Left lobe of liver (tissue), 2 donors: Measurements from ENCODE around the gene PDE9A. TPM values are rescaled to one million over a fixed set of nuclear protein-coding genes. Genes with fewer than 3 reads are reported as not detected.
A peak's percentile ranks its signal among the peaks of the same experiment; 100 is the strongest.

ENCODE experiments used
- ATAC-seq: fragments of 200-7000 bp; cut with Tn5 transposase; one replicate; pipeline ENCODE4 v1.9.1; 2020; ENCODE audit warnings: mild to moderate bottlenecking, moderate library complexity
- DNase-seq: peaks from one replicate; pipeline ENCODE4 v3.0.0-alpha.2; 2020; ENCODE audit warnings: low spot score
- total RNA-seq: library from RNA; stranded (reverse); gene quantifications from one replicate; pipeline ENCODE4 v1.2.1, GENCODE V29; 2021
- donor health status: DM: no; HTN: no; CAD: no; lungs with moderate emphysema.
- donor health status: DM: no; HTN: yes; CAD: no.

Gene PDE9A
- total RNA-seq, 1 donor from 2014 or later, result 3.9 TPM

DNA sequence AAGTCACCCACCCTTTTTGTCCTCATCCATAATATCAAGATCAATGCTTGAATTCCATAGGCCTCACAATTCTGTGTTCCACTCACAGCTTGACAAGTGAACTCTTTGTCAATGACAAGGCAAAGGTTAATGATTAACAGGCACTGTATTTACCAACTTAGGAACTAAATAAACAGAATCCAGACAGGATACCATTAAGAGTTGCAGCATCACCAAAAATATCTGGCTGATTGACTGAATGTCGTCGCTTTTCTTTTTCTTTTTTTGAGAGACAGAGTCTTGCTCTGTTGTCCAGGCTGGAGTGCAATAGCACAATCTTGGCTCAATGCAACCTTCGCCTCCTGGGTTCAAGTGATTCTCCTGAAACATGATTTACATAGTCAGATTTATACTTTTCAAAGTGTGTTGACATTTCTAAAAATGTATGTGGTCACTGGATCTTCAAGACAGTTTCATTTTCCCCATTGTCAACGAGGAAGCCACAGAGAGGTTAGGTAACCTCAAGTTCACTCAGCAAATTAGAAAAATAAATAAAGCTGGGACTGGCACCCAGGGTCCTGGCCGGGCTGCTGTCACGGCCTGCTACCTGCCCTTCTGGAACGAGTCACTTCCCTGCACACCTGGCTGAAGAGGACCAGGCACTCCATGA, 81.0 kb downstream of the PDE9A start:
- ATAC-seq (peak; percentile 56), DNase-seq (peak; percentile 51)

DNA sequence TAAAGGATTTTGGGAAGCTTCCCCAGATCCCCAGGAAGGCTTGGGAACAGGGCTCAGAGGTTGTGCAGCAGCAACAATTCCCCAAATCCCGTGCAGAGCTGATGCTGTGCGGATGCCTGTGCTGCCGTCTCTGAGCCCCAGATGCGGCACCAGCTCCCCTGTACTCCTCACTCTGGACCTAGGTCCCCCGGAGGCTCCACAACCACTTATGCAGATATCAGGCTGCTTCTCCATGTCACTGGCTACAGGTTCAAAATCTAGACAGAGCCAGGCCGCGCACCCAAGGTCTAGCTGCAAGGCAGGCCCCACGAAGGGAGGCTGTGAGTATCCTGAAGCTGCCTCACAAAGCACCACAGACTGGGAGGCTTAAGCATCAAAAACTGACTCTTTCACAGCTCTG, 81.6 kb downstream of the PDE9A start:
- ATAC-seq (no peak), DNase-seq (peak; percentile 39)

DNA sequence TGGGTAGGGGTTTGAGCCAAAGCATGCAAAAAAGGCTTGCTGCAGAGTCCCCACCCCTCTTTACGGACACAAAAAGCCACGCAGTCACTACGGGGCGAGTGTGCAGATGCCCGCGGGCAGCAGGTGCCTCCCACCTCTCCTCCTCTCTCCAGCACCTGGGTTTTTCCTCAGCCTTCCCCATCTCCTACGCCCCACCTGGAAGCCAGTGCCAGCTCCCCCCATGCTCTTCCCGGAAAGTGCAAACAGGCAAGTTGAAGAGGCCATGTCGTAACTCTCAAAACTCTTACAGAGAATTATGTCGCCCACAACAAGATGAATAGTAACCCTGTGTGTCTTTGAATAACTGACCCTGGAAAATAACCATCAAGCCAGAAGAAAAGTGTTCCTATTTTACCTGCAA, 82.5 kb downstream of the PDE9A start:
- peak; percentile 22 for DNase-seq
- ATAC-seq, result no peak

DNA sequence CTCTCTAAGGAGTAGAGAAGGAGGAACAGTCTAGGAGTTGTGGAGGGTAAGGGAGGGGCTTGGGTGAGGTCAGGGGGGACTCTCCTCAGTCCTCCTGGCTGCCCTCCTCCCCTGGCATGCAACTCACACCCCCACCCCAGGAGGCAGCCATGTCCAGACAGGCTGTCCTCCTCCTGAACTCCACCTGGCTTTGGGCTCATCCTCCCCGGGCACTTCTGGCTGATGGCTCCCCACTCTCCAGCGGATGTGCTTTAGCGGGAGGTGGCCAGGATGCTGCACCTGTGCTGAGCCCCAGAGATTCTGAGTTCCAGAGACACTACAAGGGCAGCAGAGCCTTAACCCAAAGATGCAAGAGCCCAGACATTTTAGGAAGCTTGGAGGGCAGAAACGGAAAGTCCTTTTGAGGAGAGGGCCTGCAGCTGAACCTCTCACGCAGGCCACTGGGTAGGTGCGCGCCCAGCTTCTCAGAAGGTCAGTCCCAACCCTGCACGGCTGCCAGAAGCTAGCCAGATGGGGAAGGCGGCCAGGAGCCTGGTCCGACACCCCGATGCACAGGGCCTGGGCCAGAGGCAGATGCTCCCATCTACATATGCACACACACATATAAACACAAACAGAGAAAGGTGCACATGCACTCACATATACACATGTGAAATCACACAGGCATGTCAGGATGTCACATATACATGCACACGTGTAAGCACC, 83.4 kb downstream of the PDE9A start:
- DNase-seq, result peak; percentile 44
- ATAC-seq, result no peak

DNA sequence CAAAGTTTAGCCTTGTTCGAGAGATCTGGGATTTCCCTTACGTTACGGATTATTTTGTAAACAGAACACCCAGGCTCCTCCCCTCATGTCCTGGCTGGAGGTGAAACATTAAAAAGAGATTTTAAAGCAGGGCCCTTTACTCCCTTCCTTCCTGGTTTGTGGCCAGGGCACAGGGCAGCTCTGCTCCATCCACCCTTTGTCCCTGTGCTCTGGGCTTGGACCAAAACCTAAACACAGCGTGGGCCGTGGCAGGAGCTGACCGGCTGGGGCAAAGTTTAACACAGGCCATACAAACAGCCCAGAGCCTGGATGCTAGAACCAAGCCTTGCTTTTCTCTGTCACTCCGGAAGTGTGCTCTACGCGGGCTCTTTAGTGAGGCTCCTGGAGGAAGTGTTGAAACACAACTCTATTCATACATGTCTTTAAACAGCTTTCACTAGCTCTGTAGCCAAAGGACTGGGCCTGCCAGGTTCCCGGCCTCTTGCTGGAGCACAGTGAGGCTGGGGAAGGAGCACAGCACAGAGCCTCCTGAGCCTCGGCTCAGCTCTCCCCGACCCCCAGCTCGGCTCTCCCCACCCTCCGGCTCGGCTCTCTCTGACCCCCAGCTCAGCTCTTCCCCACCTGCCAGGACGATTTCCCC, 84.7 kb downstream of the PDE9A start:
- ATAC-seq (peak; percentile 85), DNase-seq (peak; percentile 98)

DNA sequence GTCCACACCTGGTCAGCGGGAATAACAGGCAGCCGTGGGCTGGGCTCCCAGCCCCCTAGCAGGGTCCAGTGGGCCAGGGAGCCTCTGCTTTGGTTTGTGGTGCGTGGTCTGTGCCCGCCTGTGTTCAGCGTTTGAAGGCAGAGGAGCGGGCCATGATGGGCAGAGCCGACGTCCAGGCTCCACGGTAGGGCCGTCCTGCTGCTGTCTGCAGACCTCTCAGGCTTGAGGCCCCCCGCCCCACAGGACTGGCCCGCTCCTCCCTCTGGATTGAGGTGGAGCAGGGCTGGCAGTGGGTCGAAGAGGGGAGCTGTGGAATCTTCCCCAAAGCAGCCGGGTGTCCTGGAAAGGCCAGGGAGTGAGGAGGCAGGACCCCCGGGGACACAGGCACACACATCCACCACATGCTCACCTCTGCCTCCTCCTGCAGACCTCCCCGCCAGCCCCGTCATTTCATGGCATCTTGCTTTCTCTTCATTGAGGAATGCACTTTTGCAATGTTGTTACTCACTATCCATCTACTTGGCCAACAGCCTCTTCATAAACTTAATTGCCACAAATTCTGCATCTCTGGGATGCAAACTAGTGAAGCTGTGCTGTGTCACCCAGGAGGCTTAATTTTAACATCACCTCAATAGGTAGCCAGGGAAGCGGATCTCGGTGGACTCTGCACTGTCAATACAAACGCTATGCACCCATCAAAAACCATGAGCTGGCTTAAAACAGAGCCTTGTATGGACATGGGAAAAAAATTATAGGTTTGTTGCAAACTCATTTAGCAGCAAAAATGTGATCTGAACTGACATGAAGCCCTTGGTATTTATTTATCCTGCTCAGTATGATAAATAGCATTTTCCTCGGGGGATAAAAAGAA, 85.9 kb downstream of the PDE9A start:
- ATAC-seq, result no peak
- no peak for DNase-seq

DNA sequence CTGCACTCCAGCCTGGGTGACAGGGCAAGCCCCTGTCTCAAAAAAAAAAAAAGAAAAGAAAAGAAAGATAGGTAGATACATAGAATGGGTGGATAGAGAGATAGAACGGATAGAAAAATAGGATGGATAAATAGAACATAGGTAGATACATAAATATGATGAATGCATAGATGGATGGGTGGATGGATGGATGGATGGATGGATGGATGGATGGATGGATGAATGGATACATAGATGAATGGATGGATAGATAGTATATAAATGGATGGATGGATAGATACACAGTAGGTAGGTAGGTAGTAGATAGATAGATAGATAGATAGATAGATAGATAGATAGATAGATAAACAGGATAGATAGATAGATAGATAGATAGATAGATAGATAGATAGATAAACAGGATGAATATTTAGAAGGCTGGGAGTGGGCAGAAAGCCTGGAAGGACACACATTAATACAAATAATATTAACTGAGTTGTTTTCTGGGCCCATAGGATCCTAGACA, 87.0 kb downstream of the PDE9A start:
- DNase-seq (no peak), ATAC-seq (no peak)

DNA sequence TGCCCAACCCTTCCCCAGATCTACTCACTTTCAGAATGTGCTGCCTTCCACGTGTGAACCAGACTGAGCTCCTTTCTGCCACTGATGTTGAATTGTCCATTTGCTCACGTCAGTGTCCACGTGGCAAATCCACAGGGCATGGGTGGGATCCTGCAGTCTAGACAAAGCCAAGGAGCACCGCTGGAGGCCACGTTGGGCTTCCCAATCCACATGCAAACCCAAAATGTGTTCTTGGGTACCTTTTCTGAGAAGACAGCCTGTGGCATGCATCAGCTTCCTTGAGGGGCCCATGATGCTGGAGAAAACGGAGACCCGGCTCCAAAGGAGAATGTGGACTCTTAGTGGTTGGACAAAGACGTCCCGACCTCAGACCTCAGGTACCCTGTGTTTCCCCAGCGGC, 87.6 kb downstream of the PDE9A start:
- ATAC-seq (no peak), DNase-seq (no peak)

DNA sequence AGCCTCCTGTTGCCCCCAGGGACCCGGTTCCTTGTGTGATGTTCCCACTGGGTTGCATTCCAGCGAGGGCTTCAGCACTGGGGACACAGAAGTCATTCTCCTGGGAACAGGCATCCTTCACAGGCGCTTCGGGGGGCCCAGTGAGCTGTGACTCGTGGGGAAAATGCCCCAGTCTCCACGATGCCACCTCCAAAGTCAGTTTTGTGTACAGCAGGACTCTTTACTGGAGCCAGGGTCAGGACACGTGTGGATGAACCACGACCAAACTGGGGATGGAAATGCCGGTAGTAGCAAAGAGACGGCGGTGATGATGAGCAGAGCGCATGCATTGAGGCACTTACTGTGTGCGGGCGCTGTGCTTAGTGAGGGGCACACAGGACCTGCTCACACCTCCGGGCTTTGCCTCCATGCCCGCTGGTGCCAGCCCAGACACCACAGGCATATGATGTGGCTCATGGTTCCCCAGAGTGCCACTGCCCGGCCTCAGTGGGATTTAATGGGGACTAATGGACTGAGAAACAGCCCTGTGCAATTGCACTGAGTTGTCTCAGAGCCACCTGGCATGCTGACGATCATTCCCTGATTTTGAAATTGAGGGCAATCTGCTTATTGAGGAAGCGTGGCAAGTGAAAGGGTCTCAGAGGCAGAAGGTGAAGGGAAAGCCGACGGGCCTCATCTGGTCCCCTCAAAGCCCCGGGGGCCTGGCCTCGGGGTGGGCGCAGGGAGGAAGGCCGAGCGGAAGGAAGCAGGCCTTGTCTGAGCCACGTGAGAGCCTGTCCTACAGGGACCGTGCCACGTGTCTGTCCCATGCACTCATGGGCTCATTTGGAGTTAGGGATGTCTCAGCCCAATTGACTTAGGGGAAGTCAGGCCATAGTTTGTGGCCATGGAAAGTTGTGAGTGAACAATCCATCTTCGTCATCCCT, 91.4 kb downstream of the PDE9A start:
- ATAC-seq (no peak), DNase-seq (no peak)

DNA sequence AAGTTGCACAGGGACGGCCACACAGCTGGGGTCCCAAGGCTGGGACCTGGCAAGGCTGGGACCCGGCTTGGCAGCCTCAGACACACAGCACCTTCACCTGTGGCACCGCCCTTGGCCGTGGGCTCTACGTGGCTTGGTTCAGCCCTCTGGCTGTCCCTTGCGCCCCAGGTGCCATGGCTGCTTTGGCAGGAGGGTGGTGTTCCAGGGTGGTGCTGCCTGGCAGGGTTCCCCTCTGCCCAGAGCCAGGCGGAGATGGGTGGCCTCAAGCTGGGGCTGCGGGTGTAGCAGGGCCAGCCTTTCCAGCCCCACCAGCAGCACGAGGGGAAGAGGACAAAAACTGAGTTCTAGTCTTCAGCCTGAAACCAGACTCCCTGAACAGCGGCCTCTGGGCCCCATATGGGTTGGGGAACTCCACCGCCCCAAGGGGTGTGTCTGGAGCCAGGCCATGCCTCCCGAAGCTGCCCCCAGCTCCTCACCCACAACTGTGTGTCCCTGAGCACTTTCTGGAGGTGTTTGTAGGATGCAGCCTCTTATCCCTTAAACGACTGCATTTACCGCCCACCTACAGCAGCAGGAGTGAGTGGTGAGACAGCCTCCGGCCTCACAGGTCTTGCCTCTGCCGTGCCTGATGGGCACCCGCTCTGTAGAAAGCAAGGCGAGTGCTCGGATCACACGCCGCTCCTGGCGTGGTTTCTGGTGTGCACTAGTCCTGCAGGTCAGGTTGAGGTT, 92.3 kb downstream of the PDE9A start:
- DNase-seq, result no peak
- ATAC-seq, result no peak

DNA sequence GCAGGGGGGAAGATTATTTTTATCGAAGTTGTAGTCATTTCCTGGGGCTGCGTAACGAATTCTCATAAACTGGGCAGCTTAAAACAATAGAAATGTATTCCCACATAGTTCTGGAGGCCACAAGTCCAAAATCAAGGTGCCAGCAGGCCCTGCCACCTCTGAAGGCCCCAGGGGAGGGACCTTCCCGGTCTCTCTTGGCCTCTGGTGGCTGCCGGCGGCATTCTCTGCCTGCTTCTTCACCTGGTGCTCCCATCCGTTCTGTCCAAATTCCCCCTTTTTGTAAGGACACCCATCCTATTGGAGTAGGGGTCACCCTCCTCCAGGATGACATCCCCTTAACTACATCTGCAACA, 92.8 kb downstream of the PDE9A start:
- no peak for DNase-seq
- no peak for ATAC-seq

DNA sequence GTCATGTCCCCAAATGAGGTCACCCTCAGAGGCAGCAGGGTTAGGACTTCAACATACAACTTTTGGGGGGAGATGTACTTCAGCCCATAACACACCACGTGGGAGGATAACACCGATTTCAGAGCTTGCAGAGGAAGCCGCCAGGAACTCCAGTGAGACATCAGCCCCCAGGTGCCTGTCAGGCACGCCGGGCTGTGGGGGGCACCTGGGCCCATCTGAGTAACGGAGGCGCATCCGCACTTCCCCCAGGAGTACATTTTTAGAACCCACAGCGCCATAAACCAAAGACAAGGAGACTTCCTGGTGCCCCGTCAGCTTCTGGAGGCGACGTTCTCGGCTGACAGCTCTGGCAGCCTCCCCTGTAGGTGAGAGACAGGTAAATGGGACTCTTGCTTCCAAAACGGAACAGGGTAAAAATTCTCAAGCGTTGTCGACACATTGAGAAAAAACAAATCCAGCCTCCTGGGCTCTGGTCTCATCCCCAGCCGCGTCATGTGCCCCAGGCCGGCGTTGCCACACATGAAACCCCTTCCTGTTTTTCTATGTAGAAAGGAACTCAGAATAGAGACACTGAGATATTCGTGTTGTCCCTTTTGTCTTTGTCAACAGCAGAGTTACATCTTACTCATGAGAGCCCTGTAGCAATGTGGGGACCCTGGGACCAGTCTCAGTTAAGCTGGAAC, 93.3 kb downstream of the PDE9A start:
- ATAC-seq, result peak; percentile 37

DNA sequence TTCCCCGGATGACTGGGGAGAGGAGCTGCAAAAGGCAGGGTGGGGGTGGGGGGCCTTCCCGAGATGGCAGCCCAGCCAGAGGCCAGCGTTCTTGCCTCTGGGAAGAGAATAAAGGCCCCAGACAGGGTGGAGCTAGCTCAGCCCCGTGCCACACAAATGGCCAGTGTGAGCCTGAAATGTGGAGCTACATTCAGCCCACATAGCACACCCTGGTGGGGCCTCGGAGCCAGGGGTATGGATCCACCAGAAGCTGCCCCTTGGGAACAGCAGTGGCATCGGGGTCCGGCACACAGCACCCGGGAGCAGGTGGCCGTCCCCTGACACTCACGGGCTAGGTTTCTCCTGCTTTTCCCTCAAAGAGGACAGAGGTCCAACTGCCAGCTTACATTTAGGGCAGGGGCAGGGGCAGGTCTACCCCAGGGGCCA, 93.9 kb downstream of the PDE9A start:
- ATAC-seq (no peak), DNase-seq (no peak)

More for the DNA sequence above, 93.3 kb downstream of the PDE9A start:
- no peak for DNase-seq

DNA sequence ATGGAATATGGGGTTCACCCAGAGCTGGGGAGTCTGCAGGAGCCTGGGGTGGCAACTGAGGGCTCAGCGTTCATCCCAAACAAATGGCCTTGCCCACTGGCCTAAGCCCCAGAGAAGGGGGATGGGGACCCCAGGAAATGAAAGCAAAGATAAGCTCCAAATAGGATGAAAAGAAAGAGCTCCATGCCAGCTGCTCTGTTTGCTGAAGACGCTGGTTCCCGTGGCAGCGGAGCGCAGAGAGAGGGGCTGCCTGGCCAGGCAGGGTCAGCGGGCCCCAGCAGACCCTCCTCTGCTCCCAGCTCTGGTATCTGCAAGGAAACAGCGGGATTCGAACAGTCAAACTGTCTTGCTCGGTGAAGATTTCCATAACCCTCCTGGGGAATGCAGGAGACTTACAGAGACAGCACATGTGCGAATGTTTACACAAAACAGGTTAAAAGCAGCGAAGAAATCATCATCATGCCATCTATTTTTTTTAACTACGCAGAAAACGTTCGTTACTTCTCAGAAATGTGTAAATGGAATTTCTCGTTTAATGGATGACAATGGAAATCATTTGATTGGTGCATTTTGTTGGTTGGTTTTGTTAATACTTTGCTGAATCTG, 94.4 kb downstream of the PDE9A start:
- DNase-seq (no peak), ATAC-seq (no peak)

DNA sequence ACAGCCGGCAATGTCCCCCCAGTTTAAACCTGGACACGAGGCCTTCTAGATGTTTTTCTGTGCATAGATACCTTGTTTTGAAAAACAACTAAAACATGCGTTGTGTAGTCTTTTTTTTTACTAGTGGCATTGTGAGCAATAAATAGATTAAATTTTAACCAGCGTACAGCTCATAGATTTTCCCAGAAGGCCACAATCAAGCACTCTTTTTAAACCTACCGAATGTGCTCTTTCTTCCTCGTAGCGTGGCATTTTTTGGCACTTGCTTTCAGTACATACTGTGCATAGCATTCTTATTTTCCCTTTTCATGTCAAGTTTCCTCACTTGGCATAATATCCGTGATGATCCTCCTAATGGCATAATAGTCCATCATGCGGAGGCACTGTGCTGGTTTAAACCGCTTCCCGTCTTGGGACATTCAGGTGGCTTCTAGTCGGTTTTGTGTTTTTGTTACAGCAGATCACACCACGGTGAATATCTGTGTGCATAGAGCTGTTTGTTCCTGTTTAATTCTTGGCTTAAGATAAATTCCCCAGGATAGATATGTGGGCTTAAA, 95.3 kb downstream of the PDE9A start:
- DNase-seq (no peak), ATAC-seq (no peak)

DNA sequence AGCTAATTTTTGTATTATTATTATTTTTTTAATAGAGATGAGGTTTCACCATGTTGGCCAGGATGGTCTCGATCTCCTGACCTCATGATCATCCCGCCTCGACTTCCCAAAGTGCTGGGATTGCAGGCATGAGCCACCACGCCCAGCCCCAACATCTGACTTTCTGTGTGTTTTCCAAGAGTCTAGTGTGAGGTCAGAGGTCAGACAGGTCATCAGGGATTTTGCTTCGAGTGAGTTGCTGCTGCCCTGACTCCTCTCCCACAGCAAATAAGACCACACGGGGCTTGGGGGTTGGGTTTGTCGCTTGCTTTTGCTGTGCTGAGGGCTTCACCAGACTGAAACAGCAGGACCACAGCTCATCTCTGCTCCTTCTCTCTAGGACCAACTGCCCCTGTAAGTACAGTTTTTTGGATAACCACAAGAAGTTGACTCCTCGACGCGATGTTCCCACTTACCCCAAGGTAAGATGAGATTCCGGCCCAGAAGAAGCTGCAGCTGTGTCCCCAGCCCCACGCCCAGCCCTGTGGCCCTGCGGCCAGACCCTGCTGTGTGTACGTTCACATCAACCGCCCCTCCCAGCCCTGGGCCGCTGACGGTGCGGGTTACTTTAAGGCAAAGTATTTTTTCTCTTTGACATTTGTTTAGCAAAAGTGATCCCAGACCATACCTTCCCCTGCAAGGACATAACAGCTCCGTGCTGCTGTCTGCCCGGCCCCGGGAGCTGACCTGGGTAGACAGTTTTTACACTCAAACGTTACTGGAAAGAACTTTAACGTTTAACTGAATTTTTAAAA, 97.5 kb downstream of the PDE9A start:
- ATAC-seq (no peak), DNase-seq (no peak)

DNA sequence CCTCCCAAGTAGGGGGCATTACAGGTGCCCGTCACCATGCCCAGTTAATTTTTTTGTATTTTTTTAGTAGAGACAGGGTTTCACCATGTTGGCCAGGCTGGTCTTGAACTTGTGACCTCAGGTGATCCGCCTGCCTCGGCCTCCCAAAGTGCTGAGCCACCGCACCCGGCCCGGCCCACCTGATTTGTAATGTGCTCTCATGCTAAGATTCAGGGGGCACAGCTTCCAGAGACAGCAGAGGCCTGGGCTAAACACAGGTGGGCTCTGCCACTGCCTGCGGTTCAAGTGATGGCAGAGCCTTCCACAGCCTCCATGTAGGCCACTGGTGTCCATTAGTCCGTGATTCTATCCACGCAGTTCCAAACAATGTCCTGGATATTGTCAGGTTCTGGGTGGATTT, 98.4 kb downstream of the PDE9A start:
- no peak for DNase-seq
- no peak for ATAC-seq
